HL-60/S4 treated with phorbol 12-myristate 13-acetate at 8.2 ng/mL for 4 days and 3 days (cell line): ENCODE results near the gene MYH16.
"Not testable (repeated sequence)": the region's sequence is repeated elsewhere in the genome, so short reads cannot be mapped to it uniquely, and the experiment has no call there.

Experiments used
- in situ Hi-C: fragments of 300-500 bp; cut with MboI; formaldehyde crosslinking; loops from 2 replicates; pipeline ENCODE4 v1.15.0; 2022; ENCODE audit warnings: low sequenced_read_pairs

Gene MYH16

DNA sequence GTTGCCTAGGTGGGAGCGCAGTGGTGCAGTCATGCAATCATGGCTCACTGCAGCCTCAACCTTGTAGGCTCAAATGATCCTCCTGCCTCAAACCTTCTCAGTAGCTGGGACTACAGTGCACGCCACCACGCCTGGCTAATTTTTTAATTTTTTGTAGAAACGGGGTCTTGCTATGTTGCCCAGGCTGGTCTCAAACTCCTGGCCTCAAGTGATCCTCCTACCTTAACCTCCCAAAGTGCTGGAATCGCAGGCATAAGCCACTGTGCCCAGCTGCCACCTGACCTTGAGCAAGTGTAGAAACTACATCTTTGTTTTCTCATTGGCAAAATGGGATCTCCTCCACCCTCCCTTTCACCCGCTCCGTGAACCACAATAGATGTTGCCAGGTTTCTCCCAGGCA is 15.0 kb upstream of the MYH16 start:
- in situ Hi-C loops: no loop called here

DNA sequence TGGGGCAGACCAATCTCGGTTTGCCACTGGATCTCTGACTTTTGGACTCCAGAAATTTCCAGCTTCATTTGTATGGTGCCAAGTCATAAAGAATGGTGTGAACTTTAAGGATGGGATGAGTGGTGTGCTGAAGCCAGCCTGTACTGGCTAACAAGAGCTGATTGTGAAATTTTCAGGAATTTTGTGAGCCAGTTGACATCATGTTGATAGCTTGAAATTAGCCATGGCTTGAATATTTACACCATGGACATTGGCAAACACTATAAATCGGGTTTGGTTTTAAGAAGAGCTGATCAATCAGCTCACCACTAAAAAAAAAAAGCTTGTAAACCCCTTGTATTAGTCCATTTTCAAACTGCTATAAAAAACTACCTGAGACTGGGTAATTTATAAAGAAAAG is 14.1 kb upstream of the MYH16 start:
- in situ Hi-C loops: no loop called here

- in situ Hi-C loops: no loop called here
Observed at GRCh38 chr7:99260395-99260794, 12.2 kb upstream of the MYH16 start.

DNA sequence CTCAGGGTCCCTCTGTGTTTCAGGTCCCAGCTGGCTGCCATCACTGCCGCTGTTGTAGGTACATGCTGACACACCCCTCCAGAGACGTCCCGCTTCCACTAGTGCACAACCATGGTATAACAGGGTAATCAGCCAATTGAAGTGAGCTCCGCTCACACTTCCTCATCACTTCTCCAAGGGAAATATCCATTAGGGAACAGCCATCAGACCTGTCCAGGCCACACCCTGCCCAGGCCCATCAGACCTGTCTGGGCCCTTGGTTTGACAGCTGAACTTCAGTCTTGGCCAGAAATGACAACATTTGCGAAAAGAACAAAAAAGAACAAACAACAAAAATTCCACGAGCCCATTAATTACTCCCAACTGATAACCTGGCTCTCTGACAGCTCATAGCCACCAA is 11.0 kb upstream of the MYH16 start:
- in situ Hi-C loops: no loop called here

- in situ Hi-C loops: no loop called here
Observed at GRCh38 chr7:99265848-99266480, 6.7 kb upstream of the MYH16 start.

GRCh38 chr7:99267481-99267840 is 5.2 kb upstream of the MYH16 start:
- in situ Hi-C loops: no loop called here

DNA sequence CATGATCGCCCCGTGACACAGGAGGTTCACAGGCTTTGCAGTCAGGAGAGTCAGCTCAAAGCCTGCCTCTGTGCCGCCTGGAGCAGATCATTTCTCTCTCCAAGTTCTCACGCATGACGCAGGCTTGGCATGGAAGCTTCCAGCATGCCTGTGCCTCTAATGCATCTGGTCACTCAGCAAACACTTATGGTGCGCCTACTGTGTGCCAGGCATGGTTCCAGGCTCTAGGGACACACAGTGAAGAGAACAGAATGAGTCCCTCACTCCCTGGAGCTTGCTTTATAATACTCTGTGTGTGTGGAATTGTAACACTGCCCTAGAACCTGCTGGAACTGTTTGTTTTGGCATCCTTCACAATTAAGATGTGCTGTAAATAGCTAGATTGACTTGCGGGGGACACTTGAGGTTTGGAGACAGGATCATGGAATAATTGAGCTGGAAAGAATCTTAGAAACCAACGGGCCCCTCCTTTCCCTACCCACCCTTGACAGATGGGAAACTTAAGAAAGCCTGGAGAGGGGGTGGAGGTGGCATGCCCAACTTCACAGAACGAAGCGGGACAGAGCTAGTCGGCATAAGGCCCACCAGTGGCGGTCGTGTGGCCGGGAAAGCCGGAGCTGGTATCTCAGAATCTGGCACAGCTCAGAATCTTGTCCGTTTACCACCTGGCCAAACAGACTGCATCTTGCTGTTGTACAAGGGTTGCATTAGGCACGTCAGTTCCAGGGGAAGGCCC is 4.6 kb upstream of the MYH16 start:
- in situ Hi-C loops: no loop called here

DNA sequence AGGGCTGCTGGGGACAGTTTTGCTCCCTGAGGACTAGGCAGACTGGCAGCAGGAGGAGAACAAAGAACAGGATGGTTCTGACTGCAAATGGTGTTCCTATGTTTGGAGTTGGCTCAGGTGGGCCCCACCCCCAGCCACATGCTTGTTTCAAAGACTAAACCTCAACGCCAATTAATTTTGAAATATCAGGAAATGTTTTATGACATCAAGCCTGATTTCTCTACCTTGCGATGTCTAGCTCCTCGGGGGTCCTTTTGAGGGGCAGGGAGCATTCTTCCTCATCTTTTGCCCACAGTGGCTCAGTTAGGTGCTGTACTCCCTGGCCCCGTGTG is 4.1 kb upstream of the MYH16 start:
- in situ Hi-C loops: no loop called here

DNA sequence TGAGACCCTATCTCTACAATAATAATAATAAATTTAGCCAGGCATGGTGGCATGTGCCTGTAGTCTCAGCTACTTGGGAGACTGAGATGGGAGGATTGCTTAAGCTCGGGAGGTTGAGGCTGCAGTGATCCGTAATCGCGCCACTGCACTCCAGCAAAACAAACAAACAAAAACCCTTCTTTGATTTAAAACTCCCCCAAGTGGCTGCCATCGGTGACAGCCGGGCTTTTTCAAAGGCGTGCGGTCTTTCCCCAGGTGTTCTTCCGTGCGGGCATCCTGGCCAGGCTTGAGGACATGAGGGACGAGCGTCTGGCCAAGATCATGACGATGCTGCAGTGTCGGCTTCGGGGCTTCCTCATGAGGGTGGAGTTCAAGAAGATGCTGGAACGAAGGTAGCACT is 1.9 kb upstream of the MYH16 start:
- in situ Hi-C loops: no loop called here

DNA sequence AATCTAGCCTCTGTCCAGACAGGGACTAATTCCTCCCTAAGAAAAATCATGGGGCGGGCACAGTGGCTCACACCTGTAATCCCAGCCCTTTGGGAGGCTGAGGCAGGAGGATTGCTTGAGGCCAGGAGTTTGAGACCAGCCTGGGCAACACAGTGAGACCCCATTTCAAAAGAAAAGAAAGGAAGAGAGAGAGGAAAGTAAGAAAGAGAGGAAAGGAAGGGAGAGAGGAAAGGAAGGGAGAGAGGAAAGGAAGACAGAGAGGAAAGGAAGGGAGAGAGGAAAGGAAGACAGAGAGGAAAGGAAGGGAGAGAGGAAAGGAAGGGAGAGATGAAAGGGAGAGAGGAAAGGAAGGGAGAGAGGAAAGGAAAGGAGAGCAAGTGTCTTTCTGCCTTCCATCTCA is 922 bp downstream of the MYH16 start:
- in situ Hi-C loops: not testable (repeated sequence)

DNA sequence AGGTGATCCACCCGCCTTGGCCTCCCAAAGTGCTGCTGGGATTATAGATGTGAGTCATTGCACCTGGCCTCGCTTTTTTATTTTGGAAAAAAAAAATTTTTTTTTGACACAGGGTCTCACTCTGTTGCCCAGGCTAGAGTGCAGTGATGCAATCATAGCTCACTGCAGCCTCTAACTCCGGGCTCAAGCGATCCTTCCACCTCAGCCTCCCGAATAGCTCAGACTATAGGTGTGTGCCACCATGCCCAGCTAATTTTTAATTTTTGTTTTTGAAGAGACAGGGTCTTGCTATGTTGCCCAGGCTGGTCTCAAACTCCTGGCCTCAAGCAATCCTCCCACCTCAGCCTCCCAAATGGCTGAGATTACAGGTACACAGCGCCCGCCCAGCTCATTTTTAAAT is 2.3 kb downstream of the MYH16 start:
- in situ Hi-C loops: not testable (repeated sequence)

- in situ Hi-C loops: no loop called here
Observed at GRCh38 chr7:99275496-99275895, 2.9 kb downstream of the MYH16 start.

GRCh38 chr7:99278180-99278579 is 5.5 kb downstream of the MYH16 start:
- in situ Hi-C loops: no loop called here

GRCh38 chr7:99284165-99284564 is 11.5 kb downstream of the MYH16 start:
- in situ Hi-C loops: not testable (repeated sequence)

- in situ Hi-C loops: no loop called here
Observed at GRCh38 chr7:99287779-99288534, 15.3 kb downstream of the MYH16 start.

DNA sequence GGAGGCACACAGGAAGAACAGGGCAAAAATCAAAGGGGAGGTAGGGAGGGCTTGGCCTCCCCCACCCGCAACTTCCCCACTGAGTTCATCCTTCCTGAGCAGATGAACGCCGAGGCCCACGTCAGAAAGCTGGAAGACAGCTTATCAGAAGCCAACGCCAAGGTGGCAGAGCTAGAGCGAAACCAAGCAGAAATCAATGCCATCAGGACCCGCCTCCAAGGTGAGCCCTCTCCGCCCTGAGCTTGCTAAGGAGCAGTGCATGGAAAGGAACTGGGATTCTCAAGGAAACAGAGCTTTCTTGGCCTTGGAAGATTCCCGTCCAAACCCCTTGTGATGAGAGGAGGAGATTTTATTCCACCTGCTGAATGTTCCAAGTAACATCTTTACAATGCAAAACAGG is 16.5 kb downstream of the MYH16 start:
- in situ Hi-C loops: no loop called here

GRCh38 chr7:99290148-99290547 is 17.5 kb downstream of the MYH16 start:
- in situ Hi-C loops: not testable (repeated sequence)

- in situ Hi-C loops: no loop called here
Observed at GRCh38 chr7:99290980-99291607, 18.5 kb downstream of the MYH16 start.

DNA sequence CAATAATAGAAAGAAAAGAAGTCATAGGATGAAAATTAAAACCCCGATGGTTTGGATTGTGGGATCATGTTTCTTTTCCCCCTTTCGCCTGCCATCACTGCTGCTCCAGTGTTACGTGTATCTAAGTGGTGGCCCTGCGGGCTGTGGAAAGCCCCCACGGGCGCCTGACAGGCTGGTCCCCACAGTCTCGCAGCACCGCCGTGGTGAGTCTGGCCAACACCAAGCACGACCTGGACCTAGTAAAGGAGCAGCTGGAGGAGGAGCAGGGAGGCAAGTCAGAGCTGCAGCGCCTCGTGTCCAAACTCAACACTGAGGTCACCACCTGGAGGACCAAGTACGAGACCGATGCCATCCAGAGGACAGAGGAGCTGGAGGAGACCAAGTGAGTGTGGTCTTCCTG is 19.5 kb downstream of the MYH16 start:
- in situ Hi-C loops: no loop called here

- in situ Hi-C loops: no loop called here
Observed at GRCh38 chr7:99293167-99293566, 20.5 kb downstream of the MYH16 start.

GRCh38 chr7:99293650-99294049 is 21.0 kb downstream of the MYH16 start:
- in situ Hi-C loops: no loop called here

- in situ Hi-C loops: no loop called here
Observed at GRCh38 chr7:99296471-99296870, 23.8 kb downstream of the MYH16 start.
